GM18517 (cell line): ENCODE data around the gene KBTBD3.
"Not testable (repeated sequence)": the region's sequence is repeated elsewhere in the genome, so short reads cannot be mapped to it uniquely, and the experiment has no call there.

ENCODE experiments used
- ATAC-seq: cut with Tn5 transposase; IDR thresholded peaks from one replicate; pipeline ENCODE4 v1.9.1; 2021; ENCODE audit warnings: mild to moderate bottlenecking, moderate library complexity; ENCODE audit not compliant: unreplicated experiment

KBTBD3 gene

DNA sequence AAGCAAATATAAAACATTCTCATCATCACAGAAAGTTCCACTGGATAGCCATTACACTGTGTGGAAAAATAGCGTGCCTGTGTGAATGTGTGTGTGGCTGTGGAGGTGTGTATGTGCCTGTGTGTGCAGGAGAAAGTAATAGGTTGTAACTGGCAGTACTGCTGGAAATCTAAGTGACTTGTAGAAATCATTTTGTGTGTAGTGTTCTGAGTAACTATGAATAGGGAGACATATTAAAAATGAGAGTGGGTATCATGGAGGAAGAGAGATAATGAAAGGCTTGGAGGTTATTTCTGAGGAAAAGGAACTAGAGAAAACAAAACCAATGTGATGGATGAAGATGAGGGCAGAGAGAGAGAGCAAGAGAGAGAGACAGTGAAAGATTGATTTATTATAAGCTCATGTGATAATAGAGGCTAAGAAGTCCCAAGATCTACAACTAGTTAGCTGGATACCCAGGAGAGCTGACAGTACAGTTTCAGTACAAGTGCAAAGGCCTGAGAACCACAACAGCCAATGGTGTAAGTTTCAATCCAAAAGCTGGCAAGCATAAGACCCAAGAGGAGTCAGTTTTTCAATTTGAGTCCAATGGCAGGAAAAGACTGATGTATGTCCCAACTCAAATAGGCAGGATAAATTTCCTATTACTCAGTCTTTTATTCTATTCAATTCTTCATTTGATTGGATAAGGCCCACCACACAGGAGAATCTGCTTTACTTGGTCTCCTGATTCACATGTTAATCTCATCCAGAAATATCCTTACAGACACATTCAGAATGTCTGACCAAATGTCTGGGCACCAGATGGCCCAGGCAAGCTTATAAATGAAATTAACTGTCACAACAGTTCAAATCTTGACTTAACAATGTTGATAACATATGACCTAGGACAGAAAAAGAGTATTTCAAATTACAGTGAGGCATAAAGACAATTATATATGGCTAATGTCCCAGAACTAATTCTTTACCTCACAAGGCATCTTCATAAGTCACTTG is 14.9 kb downstream of the KBTBD3 start:
- ATAC-seq = no peak

DNA sequence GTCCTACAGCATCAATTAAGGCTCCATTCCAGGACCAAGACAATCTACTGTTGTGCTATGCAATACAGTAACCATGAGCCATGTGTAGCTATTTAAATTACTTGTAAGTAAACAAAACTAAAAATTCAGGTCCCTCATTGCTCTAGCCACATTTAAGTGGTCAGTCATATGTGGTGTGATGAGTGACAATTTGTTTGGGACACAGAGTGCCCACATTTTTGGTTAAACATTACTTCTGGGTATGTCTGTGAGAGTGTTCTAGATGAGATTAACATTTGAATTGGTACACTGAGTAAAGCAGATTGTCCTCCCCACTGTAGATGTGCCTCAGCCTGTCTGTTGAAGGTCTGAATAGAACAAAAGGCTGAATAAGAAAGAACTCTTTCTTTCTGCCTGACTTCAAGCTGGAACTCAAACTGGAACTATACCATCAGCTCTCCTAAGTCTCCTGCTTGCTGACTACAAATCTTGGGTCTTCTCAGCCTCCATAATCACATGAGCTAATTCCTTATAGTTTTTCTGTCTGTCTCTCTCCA is 15.8 kb downstream of the KBTBD3 start:
- no peak for ATAC-seq

DNA sequence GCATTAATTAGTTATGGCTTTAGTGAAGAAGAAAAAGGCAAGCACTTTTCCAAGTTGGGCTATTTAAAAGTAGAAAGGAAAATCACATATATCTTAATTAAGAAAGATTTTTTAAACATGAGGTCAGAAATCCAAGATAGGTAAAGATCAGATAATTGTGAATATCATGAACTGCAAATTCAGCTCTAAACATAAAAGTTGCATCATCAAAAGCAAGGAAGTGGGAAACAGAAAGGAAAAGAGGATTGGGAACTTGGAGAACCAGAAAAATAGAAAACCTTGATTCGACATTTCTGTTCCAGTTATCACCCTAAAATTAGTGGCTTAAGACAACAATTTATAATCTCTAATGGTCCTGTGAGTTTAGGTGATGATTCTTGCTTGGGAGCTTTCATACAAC is 17.5 kb downstream of the KBTBD3 start:
- ATAC-seq = no peak

DNA sequence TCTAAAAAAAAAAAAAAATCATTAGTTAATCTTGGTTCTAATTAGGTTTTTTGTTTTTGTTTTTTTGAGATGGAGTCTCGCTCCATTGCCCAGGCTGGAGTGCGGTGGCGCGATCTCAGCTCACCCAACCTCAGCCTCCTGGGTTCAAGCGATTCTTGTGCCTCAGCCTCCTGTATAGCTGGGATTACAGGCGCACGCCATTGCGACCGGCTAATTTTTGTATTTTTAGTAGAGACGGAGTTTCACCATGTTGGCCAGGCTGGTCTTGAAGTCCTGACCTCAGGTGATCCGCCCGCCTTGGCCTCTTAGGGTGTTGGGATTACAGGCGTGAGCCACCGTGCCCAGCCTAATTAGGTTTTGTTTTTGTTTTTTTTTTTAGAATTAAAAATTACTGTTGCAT is 18.8 kb downstream of the KBTBD3 start:
- ATAC-seq = not testable (repeated sequence)

DNA sequence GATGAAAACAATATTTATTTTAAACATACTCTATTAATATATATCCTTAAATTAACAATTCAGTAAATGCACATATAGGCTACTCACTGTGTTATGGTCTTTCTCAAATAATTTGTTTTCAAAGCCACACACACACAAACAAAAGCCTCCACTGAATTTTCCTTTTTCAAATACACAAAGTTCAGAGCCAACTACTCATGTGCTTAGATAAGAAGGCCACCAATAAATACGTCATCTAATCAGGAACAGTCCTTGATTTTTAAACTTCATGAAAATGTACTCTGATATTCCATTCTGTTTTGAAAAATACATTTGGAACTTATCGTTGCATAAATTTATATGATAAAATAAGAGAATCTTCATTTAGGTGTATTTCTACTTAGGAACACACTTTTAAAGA is 26.0 kb downstream of the KBTBD3 start:
- ATAC-seq = no peak

GRCh38 chr11:106049727-106050476 is 27.2 kb downstream of the KBTBD3 start:
- no peak for ATAC-seq

- no peak for ATAC-seq
These were observed 29.5 kb downstream of the KBTBD3 start for GRCh38 chr11:106047631-106048030.

GRCh38 chr11:106043540-106043939 is 33.6 kb downstream of the KBTBD3 start:
- ATAC-seq = no peak

- ATAC-seq = no peak
These were observed 44.3 kb downstream of the KBTBD3 start for GRCh38 chr11:106032861-106033260.

GRCh38 chr11:106031936-106032335 is 45.2 kb downstream of the KBTBD3 start:
- no peak for ATAC-seq

DNA sequence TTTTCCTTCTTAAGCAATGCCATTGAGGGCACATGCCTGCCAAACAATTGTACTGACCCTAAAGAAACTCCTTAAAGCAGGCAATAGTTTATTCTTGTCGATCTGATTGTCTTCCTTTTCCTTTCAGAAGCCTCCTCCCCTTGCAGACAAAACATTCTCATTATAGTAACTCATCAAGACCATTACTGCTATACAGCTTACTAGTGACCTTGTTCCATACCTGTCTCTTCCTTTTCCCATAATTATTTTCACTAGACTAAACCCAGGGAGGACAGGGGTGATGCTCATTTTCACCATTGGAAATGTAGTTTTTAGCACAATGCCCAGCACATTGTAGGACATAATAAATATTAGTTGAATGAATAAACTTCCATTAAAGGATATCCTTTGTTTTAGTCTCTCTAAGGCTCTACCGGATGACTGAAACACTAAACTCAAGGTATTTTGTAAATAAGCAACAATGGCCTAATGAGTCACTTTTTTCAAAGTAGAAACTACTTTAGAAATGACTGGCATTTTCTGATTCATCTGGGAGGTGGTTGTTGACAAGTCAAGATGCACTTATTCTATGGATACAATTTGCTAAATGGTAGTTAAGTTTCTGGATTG is 45.8 kb downstream of the KBTBD3 start:
- ATAC-seq = no peak

DNA sequence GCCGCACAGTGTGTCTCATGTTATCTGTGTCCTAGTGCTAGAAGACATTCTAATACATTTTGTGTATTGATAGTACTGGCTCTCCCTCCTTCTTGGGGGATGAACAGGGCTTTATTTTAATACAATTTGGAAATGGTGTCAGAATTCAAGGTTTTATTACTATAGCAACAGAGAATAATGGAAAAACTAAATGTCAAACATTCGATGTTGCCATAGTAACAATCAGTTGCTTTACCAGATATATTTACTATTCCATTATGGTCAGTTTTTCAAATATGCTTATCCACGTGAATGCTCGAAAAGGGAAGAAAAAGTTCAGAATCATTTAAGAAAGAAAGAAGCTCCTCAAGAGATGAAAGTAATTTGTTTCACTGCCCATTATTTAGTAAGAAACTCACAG is 46.5 kb downstream of the KBTBD3 start:
- no peak for ATAC-seq

DNA sequence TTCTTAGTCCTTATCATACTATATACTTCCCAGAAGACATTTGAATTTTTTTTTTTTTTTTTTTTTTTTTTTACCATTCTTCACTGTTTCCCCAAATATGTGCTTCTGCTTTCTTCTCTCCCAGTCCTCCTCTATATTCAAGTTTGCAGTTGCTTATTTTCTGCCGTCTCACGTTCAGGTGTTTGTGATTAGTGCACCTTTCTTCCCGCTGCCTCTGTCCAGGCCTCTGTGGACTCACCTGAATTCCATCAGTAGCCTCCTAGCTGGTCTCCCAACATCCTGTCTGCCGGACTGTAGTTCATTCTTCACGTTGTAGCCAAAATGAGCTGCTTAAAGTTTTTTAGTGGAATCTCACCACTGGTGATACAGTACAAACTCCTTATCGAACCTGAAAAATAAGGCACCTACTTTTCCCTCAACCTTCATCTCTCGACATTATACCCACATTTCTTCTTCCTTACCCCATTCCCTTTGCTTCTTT is 54.3 kb downstream of the KBTBD3 start:
- ATAC-seq = no peak

- peak; percentile 98 for ATAC-seq
These were observed 55.0 kb downstream of the KBTBD3 start, which contains the start of gene MSANTD4 for GRCh38 chr11:106021967-106022794. Gene MSANTD4 (minus strand): TSS chr11:106022240. CDS start chr11:106010917, 11,323 bp downstream.

- peak; percentile 2 for ATAC-seq
These were observed 55.8 kb downstream of the KBTBD3 start for GRCh38 chr11:106021181-106021966.

DNA sequence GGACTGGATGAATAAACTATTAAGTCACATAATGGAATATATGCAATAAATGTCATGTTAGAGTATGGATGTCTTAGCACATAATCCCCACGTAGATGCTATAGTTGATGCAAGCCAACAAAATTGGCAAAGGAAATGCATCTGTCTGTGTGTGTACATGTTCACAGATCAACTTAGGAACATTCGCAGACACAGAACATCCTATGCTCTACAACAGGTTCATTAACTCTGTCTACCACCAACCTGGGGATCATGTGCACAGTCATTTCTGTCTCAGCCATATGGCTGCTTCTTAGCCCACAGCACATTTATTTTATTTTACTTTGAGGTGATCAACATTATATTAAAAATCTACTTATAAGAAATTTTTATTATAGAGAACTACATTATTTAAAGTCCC is 60.1 kb downstream of the KBTBD3 start:
- ATAC-seq = no peak

GRCh38 chr11:106015066-106015465 is 62.1 kb downstream of the KBTBD3 start:
- ATAC-seq = no peak

GRCh38 chr11:106014620-106015019 is 62.5 kb downstream of the KBTBD3 start:
- ATAC-seq = no peak

- no peak for ATAC-seq
These were observed 63.1 kb downstream of the KBTBD3 start for GRCh38 chr11:106014035-106014434.
